ENCODE measurements around the gene C12orf56.
"Not testable (repeated sequence)": the region's sequence is repeated elsewhere in the genome, so short reads cannot be mapped to it uniquely, and the experiment has no call there.

C12orf56 gene

GRCh38 chr12:64351265-64351664 lies 39.3 kb downstream of the C12orf56 start:
- no peak for TF ChIP-seq ZFX (IDR thresholded peaks at IDR 0.05; ENCODE audit: borderline replicate concordance)
- no peak for TF ChIP-seq CTCF (IDR thresholded peaks at IDR 0.05)
- H3K27ac ChIP-seq: no peak overlapping the region

GRCh38 chr12:64347630-64348029 lies 42.9 kb downstream of the C12orf56 start:
- no peak overlapping the region for H3K27ac ChIP-seq
- no peak for TF ChIP-seq CTCF (IDR thresholded peaks at IDR 0.05)
- TF ChIP-seq ZFX (IDR thresholded peaks at IDR 0.05; ENCODE audit: borderline replicate concordance): no peak

DNA sequence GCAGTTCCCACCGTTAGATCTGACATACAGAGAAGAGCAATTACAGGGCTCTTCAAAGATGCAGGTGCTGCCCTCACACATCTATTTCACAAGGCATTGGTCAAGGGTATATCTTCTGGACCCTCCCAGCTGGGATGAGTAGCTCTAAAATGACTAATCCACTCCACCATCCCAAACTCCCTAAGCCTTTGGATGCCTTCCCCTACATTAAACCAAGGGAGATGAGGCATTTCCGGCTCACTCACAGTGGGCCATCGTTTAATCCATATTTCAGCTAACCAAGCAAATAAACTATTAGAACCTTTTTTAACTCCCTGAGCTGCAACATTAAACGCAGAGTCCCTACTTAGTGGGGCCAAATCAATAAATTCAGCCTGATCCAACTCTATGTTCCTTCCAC lies 45.9 kb downstream of the C12orf56 start:
- not testable (repeated sequence) for H3K27ac ChIP-seq

GRCh38 chr12:64340546-64340945 lies 50.0 kb downstream of the C12orf56 start:
- H3K27ac ChIP-seq: not testable (repeated sequence)

- no peak overlapping the region for H3K27ac ChIP-seq
- no peak for TF ChIP-seq CTCF (IDR thresholded peaks at IDR 0.05)
- TF ChIP-seq ZFX (IDR thresholded peaks at IDR 0.05; ENCODE audit: borderline replicate concordance): no peak
Observed at GRCh38 chr12:64335886-64336466, 54.6 kb downstream of the C12orf56 start.

- no peak for TF ChIP-seq CTCF (IDR thresholded peaks at IDR 0.05)
- TF ChIP-seq ZFX (IDR thresholded peaks at IDR 0.05; ENCODE audit: borderline replicate concordance): no peak
Observed at GRCh38 chr12:64332938-64333337, 57.6 kb downstream of the C12orf56 start.

DNA sequence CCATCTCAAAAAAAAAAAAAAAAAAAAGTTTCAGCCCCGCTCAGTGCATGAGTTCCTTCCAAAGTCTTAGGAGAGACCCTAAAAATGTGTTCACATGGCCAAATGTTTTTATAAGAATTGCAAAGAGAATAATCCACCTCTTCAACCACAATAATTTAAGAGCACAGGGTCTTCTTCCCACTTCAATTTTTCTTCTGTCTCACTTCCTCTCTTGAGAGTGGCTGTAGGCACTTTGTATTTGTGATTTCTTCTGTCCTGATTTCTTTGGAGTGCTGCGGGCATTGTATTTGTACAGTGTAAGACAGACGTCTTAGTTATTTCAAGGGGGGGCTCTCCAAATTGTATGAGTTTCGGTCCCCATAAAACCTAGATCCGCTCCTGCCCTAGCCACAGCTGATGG lies 58.3 kb downstream of the C12orf56 start:
- H3K27ac ChIP-seq: no peak overlapping the region
- no peak for TF ChIP-seq ZFX (IDR thresholded peaks at IDR 0.05; ENCODE audit: borderline replicate concordance)
- no peak for TF ChIP-seq CTCF (IDR thresholded peaks at IDR 0.05)

More at GRCh38 chr12:64332938-64333337, 57.6 kb downstream of the C12orf56 start:
- H3K27ac ChIP-seq: no peak overlapping the region

DNA sequence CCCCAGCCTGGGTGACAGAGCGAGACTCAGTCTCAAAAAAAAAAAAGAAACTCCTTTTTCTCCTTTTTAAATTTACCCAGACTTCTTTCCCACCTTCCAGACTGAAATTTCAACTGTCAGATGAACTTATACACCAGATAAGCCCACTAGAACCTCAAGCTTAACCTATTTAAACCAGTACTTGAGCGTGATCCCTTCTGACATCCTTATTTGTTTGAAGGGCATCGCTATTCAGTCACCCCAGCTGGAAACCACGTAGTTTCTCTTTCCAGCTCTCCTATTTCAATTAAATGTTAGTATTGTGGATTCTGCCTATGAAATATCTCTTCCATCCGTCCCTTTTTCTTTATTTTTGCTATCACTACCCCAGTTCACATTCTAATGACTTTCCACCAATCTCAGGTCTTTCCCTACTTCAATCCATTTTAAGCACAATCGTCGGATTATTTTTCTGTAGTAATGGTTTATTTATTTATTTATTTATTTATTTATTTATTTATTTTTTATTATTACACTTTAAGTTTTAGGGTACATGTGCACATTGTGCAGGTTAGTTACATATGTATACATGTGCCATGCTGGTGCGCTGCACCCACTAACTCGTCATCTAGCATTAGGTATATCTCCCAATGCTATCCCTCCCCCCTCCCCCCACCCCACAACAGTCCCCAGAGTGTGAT lies 61.4 kb downstream of the C12orf56 start:
- not testable (repeated sequence) for H3K27ac ChIP-seq

- TF ChIP-seq ZFX (IDR thresholded peaks at IDR 0.05; ENCODE audit: borderline replicate concordance): no peak
- no peak for TF ChIP-seq CTCF (IDR thresholded peaks at IDR 0.05)
Observed at GRCh38 chr12:64325055-64325454, 65.5 kb downstream of the C12orf56 start.

More at GRCh38 chr12:64325055-64325454, 65.5 kb downstream of the C12orf56 start:
- no peak overlapping the region for H3K27ac ChIP-seq

Data from 22Rv1 (cell line).